Measurements from ENCODE around the gene TNRC6B.

GRCh38 chr22:40320687-40321086 lies 143.0 kb downstream of the TNRC6B start:
- TF ChIP-seq CTCF (IDR thresholded peaks at IDR 0.05; ENCODE audit: low read length): no peak
- TF ChIP-seq EZH2 (optimal IDR thresholded peaks at IDR 0.05; ENCODE audit: low read depth, low read length): no peak
- no peak for TF ChIP-seq EZH2phosphoT487 (IDR thresholded peaks at IDR 0.05; ENCODE audit: low read length)
